Erythroblast (primary cell): Measurements from ENCODE around the gene CDK15.

Experiments used
- GATA1 ChIP-seq: IDR thresholded peaks from 2 replicates; pipeline ENCODE4 v1.6.1; 2011; ENCODE audit warnings: low read depth, mild to moderate bottlenecking, control low read depth, low read length, moderate library complexity
- POLR2A ChIP-seq: IDR thresholded peaks from 2 replicates; pipeline ENCODE4 v1.6.1; 2011; ENCODE audit warnings: mild to moderate bottlenecking, low read length

DNA sequence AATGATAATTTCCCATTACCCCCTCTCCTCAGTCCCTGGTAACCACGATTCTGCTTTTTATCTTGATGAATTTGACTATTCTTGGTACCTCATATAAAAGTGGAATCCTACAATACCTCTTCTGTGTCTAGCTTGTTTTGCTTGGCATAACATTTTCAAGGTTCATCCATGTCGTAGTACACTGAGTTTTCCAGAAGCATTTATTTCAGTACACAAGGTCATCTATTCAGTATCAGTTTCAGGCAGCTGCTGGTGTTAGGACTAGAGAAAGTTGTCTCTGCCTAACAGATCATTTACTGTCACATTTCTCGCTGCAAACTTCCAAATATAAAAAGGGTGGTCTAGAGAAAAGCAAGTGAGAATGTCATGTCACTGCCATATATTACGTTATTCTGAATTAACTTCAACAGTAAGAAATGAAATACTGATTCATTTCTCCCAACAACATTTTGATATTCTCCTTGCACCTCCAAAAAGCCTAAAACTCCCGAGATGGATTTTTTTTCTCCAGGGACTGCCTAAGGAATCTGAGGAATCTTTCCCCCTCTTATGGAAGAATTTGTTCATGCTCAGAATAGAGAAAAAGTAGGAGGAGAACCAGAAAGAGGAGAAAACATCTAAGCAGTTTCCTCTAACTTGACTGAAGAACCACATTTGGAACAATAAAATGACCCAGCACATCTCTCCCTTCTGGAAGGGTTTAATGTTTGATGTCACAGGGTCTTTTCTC, 36.0 kb downstream of the CDK15 start:
- no peak for TF ChIP-seq POLR2A
- TF ChIP-seq GATA1, result no peak
